HG02798 (cell line): ENCODE data around the gene PRSS48.
"Not testable (repeated sequence)": the region's sequence is repeated elsewhere in the genome, so short reads cannot be mapped to it uniquely, and the experiment has no call there.

ENCODE experiments used
- ATAC-seq: cut with Tn5 transposase; IDR thresholded peaks from one replicate; pipeline ENCODE4 v1.9.1; 2021; ENCODE audit warnings: mild to moderate bottlenecking; ENCODE audit not compliant: unreplicated experiment, poor library complexity

PRSS48 gene

GRCh38 chr4:151276787-151277562 lies at the start of gene PRSS48:
Gene PRSS48 (plus strand): TSS chr4:151277161. CDS start chr4:151277173, 12 bp downstream.
- peak; percentile 45 for ATAC-seq

GRCh38 chr4:151227172-151227571 lies 49.8 kb upstream of the PRSS48 start:
- no peak for ATAC-seq

GRCh38 chr4:151227731-151228130 lies 49.2 kb upstream of the PRSS48 start:
- ATAC-seq: no peak

- no peak for ATAC-seq
Observed at GRCh38 chr4:151228189-151229119, 48.5 kb upstream of the PRSS48 start.

GRCh38 chr4:151231915-151232595 lies 44.9 kb upstream of the PRSS48 start:
- ATAC-seq: no peak

GRCh38 chr4:151233600-151233999 lies 43.4 kb upstream of the PRSS48 start:
- ATAC-seq: no peak

GRCh38 chr4:151235373-151235772 lies 41.6 kb upstream of the PRSS48 start:
- not testable (repeated sequence) for ATAC-seq

- no peak for ATAC-seq
Observed at GRCh38 chr4:151236036-151236435, 40.9 kb upstream of the PRSS48 start.

GRCh38 chr4:151238477-151238876 lies 38.5 kb upstream of the PRSS48 start:
- ATAC-seq: no peak

GRCh38 chr4:151239608-151240007 lies 37.4 kb upstream of the PRSS48 start:
- ATAC-seq: no peak

GRCh38 chr4:151242305-151242704 lies 34.7 kb upstream of the PRSS48 start:
- ATAC-seq: no peak

- no peak for ATAC-seq
Observed at GRCh38 chr4:151246742-151247141, 30.2 kb upstream of the PRSS48 start.

GRCh38 chr4:151247395-151247794 lies 29.6 kb upstream of the PRSS48 start:
- ATAC-seq: no peak

- no peak for ATAC-seq
Observed at GRCh38 chr4:151248519-151248918, 28.4 kb upstream of the PRSS48 start.

- ATAC-seq: no peak
Observed at GRCh38 chr4:151250706-151251105, 26.3 kb upstream of the PRSS48 start.

- no peak for ATAC-seq
Observed at GRCh38 chr4:151251603-151252304, 25.2 kb upstream of the PRSS48 start.

- not testable (repeated sequence) for ATAC-seq
Observed at GRCh38 chr4:151255226-151255625, 21.7 kb upstream of the PRSS48 start.

GRCh38 chr4:151255680-151256079 lies 21.3 kb upstream of the PRSS48 start:
- ATAC-seq: not testable (repeated sequence)

- no peak for ATAC-seq
Observed at GRCh38 chr4:151256134-151256533, 20.8 kb upstream of the PRSS48 start.

GRCh38 chr4:151257704-151258103 lies 19.3 kb upstream of the PRSS48 start:
- ATAC-seq: no peak
